ENCODE measurements around the gene CD34. TPM values are rescaled to one million over a fixed set of nuclear protein-coding genes. Genes with fewer than 3 reads are reported as not detected.

CD34 gene
- total and polyA plus RNA-seq, 2 experiments from 2014 or later = 0.27 to 0.29 TPM

DNA sequence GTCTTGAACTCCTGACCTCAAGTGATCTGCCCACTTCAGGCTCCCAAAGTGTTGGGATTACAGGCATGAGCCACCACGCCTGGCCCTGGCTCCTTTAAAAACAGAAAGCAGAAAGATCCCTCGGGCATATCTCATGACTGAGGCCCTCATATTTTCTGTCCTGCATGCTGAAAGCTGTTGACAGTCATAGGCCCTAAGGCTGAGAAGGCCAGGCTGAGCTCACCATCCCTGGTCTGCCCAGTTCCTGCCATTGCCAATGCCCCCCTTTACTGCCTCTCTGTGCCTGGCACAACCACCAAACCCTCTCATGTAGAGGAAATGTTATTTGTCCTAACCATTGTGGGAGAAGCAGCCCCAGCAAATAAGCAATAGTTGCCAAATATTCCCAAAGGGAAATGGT is 12.7 kb downstream of the CD34 start:
- no peak for DNase-seq (ENCODE audit: low read depth in 1 of 2, low spot score in 1 of 2)
- TF ChIP-seq CTCF (IDR thresholded peaks at IDR 0.05; ENCODE audit: low read depth, low read length) = no peak
- no peaks in the 10 kb centered on the region for H3K9me3 ChIP-seq (ENCODE audit: low read depth)
- H3K27ac ChIP-seq = no peak overlapping the region
- H3K4me1 ChIP-seq (ENCODE audit: low read depth) = no peaks in the 10 kb centered on the region
- H3K36me3 ChIP-seq = no peaks in the 10 kb centered on the region
- no peak overlapping the region for H3K4me3 ChIP-seq
- peaks cover 5% of the 10 kb centered on the region for H3K27me3 ChIP-seq

DNA sequence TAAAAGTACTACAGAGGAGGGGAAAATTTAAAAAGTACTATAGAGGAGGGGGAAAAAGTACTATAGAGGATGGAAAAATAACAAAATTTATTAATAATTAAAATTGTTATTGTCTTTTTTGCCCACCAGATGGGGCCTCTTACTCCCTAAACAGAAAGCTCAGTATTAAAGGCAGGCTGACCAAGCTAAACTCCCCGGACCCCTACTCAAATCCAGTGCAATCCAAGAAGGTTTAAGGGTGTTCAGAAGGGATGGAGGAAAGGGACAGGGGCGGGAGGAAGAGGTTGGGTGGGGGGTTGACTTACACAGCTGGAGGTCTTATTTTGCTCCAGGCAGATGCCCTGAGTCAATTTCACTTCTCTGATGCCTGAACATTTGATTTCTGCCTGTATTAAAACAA is 13.7 kb downstream of the CD34 start:
- H3K4me1 ChIP-seq (ENCODE audit: low read depth) = no peaks in the 10 kb centered on the region
- no peaks in the 10 kb centered on the region for H3K36me3 ChIP-seq
- no peak overlapping the region for H3K4me3 ChIP-seq
- peaks cover 5% of the 10 kb centered on the region for H3K27me3 ChIP-seq
- DNase-seq (ENCODE audit: low read depth in 1 of 2, low spot score in 1 of 2) = peak; percentile 23 to 44
- no peak overlapping the region for H3K27ac ChIP-seq
- TF ChIP-seq CTCF (IDR thresholded peaks at IDR 0.05; ENCODE audit: low read depth, low read length) = peak; percentile 43
- H3K9me3 ChIP-seq (ENCODE audit: low read depth) = no peaks in the 10 kb centered on the region

- Histone ChIP-seq H3K36me3 (no peaks in the 10 kb centered on the region), H3K4me1 (ENCODE audit: low read depth) (no peaks in the 10 kb centered on the region), H3K9me3 (ENCODE audit: low read depth) (no peaks in the 10 kb centered on the region), H3K4me3 (no peak overlapping the region), H3K27me3 (peaks cover 5% of the 10 kb centered on the region), H3K27ac (no peak overlapping the region)
- no peak for DNase-seq (ENCODE audit: low read depth in 1 of 2, low spot score in 1 of 2)
- TF ChIP-seq CTCF (IDR thresholded peaks at IDR 0.05; ENCODE audit: low read depth, low read length) = no peak
Measured at GRCh38 chr1:207896547-207896946, 14.4 kb downstream of the CD34 start.

GRCh38 chr1:207894704-207895103 is 16.2 kb downstream of the CD34 start:
- TF ChIP-seq CTCF (IDR thresholded peaks at IDR 0.05; ENCODE audit: low read depth, low read length) = no peak
- Histone ChIP-seq H3K36me3 (no peaks in the 10 kb centered on the region), H3K9me3 (ENCODE audit: low read depth) (no peaks in the 10 kb centered on the region), H3K27me3 (peaks cover 5% of the 10 kb centered on the region), H3K4me1 (ENCODE audit: low read depth) (no peaks in the 10 kb centered on the region), H3K4me3 (no peak overlapping the region), H3K27ac (no peak overlapping the region)
- no peak for DNase-seq (ENCODE audit: low read depth in 1 of 2, low spot score in 1 of 2)

GRCh38 chr1:207893737-207894582 is 17.0 kb downstream of the CD34 start:
- Histone ChIP-seq H3K4me1 (ENCODE audit: low read depth) (no peaks in the 10 kb centered on the region), H3K4me3 (no peak overlapping the region), H3K9me3 (ENCODE audit: low read depth) (no peaks in the 10 kb centered on the region), H3K27me3 (peaks cover 5% of the 10 kb centered on the region), H3K36me3 (no peaks in the 10 kb centered on the region), H3K27ac (no peak overlapping the region)
- TF ChIP-seq CTCF (IDR thresholded peaks at IDR 0.05; ENCODE audit: low read depth, low read length) = no peak
- DNase-seq (ENCODE audit: low read depth in 1 of 2, low spot score in 1 of 2) = no peak

Measured in cardiac muscle cell (in vitro differentiated cells and primary cell).